GM12873 (cell line): Measurements from ENCODE around the gene LINC00237.

Experiments
- TF ChIP-seq, protein P1 (sequence below): IDR thresholded peaks from 2 replicates; pipeline ENCODE4 v1.5.1; 2012; ENCODE audit warnings: low read depth, mild to moderate bottlenecking, moderate library complexity, low read length, control low read depth; ENCODE audit not compliant: insufficient read depth; ENCODE audit errors: missing control alignments

LINC00237 gene

DNA sequence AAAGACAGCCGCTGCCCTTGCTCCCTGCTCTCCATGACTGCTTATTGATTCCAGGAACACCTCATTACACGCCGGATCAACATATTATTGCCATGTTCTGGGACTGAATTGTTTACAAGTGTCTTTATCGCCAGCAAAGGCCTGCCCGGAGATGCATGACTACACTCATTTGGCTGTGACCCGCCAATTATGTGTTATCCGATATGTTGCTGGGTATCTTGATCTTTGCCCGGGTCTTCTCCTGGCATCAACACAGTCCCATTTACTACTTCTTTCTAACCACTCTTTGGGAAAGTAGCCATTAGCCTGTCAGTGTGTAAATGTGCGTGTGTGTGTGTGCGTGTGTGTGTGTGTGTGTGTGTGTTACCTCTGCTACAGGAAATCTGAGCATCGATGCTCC, 15.4 kb downstream of the LINC00237 start:
- TF ChIP-seq, protein P1, sequence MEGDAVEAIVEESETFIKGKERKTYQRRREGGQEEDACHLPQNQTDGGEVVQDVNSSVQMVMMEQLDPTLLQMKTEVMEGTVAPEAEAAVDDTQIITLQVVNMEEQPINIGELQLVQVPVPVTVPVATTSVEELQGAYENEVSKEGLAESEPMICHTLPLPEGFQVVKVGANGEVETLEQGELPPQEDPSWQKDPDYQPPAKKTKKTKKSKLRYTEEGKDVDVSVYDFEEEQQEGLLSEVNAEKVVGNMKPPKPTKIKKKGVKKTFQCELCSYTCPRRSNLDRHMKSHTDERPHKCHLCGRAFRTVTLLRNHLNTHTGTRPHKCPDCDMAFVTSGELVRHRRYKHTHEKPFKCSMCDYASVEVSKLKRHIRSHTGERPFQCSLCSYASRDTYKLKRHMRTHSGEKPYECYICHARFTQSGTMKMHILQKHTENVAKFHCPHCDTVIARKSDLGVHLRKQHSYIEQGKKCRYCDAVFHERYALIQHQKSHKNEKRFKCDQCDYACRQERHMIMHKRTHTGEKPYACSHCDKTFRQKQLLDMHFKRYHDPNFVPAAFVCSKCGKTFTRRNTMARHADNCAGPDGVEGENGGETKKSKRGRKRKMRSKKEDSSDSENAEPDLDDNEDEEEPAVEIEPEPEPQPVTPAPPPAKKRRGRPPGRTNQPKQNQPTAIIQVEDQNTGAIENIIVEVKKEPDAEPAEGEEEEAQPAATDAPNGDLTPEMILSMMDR, result no peak

DNA sequence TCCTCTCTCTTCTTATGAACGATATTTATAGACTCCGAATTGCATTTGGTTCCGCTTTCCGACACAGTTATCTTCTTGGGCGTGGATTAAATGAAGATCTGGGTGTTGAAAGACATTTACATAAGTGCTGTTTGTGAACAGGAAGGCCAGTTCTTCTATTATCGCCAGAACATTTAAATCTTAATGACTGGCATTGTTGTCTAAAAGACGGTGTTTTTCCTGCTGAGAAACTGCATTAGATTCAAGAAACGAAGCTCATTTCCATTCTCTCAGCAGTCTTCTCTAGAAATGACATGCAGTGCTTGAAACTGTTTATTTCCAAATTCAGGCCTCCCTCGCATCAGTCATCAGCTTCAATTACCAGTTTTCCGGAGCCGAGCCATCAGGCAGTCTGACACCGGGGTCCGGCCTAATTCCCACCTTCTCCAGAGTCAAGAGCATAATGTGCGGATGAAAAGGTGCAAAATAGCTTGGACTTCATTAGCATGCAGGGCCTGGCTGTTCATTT, 16.0 kb downstream of the LINC00237 start:
- TF ChIP-seq, protein P1, result no peak

DNA sequence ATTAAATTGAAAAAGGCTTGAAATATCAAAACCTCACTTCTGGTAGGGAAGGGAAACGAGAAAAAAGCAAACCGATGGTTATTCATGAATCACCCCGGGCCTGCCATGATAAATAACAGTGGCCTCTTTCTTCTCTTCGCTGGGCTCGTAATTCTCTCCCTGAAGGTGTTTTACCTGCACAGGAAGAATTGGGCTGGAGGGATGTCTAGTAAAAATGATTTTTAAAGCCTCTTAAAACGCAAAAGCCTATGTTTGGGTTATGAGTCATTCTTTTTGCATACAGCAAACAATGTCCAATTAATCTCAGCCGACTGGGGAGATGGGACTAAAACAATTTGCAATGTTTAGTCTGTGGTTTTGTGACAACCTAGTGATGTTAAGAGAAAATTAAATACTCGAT, 16.8 kb downstream of the LINC00237 start:
- TF ChIP-seq, protein P1, result no peak

DNA sequence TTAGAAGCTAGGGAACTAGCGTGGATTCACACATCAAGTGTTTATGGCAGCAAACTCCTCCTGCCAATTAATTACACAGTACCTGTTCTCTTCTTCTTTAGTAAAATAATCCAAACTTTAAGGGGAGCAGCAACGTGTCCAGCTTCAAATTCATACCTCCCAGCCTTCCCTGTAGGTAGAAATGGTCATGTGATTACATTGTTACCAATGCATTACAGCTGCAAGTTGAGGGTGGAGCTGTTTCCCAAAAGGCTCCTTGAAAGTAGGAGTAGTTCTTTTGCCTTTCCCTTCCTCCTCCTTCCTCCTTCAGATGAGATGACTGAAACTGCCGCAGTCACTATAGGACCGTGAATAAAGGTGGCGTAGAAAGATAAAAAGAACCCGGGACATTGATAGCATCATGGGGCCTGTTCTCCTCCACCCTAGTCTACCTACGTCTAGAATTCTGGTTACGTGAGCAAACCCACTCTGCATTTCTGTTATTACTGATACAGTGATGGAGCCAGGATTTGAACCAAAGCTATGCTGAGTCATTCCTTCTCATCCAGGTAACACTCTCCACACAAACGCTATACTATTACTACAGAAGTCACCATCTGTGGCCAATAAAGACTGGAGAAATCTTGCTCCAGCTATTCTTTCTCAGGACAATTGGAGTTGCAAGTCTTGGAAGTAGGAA, 18.2 kb downstream of the LINC00237 start:
- TF ChIP-seq, protein P1, result no peak

DNA sequence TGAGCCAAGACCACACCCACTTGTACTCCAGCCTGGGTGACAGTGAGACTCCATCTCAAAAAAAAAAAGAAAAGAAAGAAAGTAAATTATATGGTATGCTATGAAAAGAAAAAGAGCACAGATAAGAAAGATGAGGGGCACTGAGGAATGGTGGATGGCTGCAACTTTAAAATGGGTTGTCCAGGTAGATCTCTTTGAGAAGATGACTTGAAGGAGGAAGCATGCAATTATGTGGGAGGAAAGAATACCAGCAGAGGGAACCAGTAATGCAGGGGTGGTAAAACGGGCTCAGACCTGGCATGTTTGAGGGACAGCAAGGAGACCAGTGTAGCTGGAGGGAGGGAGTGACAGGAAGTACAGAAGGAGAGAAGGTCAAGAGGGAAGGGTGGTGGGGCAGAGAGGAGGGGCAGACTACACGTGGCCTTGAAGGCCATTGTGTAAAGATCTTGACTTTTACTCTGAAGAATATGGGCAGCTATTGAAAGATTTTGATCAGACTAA, 22.3 kb downstream of the LINC00237 start:
- TF ChIP-seq, protein P1, result no peak

DNA sequence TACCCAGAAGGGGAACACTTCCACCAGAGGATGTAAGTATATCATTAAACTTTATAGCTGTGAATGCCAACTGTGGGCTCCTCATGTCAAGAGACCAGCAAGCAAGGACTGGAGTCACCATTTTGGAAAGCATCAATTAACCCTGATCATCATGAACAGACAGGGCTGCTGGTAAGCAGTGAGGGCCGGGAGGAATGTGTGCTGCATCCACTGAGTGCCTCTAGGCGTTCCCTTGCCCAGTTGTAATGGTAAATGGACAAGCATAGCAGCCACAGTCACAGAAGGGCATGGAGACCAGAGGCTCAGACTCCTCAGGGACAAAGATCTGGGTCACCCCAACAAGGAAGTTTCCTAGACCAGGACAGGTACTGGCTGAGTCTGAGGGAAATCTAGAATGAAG, 23.6 kb downstream of the LINC00237 start:
- TF ChIP-seq, protein P1, result no peak

DNA sequence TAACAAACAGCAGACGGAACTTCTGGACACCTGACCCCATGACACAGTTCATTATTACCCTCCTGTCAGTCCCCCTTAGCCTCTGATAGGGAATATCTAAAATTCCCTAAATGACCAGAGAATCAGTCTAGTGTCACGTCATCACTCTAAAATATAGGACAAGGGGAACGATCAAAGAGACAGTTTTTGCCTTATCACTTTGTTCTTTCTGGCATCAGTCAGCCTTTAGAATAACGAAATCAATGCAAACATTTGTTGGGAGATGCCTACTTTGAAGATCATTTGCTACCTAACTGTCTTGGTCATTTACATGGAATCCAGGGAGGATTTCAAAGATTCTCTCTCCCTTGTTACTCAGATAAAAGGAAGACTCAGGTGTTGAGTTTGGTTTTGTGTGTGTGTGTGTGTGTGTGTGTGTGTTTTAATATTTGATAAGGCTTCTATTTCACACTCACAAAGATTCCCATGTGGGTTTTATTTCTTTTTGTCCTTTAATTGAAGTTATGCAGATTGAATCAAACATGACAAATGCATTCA, 28.3 kb downstream of the LINC00237 start:
- TF ChIP-seq, protein P1, result no peak
